Thyroid gland (tissue), 4 donors: ENCODE results near the gene ADGRF3.

Experiments used
- CTCF ChIP-seq, 6 experiments: fragments of 200-600 bp in 3 of 6; fragments of 450-650 bp in 3 of 6; sonication (generic) in 3 of 6; IDR thresholded peaks; one replicate each; pipeline ENCODE4 v1.5.1; 2016 to 2019; ENCODE audit warnings: antibody characterized with exemption in 6 of 6, mild to moderate bottlenecking in 2 of 6, inconsistent platforms in 1 of 6, moderate library complexity in 1 of 6
- POLR2A ChIP-seq, 2 donors: fragments of 450-650 bp; IDR thresholded peaks; one replicate each; pipeline ENCODE4 v1.6.1; 2017; ENCODE audit warnings: antibody characterized with exemption in 2 of 2, mild to moderate bottlenecking in 2 of 2, moderate library complexity in 1 of 2

GRCh38 chr2:26316041-26316440, 30.5 kb downstream of the ADGRF3 start:
- TF ChIP-seq CTCF (IDR thresholded peaks at IDR 0.05): no peak
- no peak for TF ChIP-seq POLR2A (IDR thresholded peaks at IDR 0.05)
